NCI-H446 (cell line): Measurements from ENCODE around the gene PRG2.
"Not testable (repeated sequence)": the region's sequence is repeated elsewhere in the genome, so short reads cannot be mapped to it uniquely, and the experiment has no call there.

Experiments
- DNase-seq, 2 experiments: peaks; one replicate each; lab custom pipeline; 2025; lab: John Stamatoyannopoulos, UW

The PRG2 gene

DNA sequence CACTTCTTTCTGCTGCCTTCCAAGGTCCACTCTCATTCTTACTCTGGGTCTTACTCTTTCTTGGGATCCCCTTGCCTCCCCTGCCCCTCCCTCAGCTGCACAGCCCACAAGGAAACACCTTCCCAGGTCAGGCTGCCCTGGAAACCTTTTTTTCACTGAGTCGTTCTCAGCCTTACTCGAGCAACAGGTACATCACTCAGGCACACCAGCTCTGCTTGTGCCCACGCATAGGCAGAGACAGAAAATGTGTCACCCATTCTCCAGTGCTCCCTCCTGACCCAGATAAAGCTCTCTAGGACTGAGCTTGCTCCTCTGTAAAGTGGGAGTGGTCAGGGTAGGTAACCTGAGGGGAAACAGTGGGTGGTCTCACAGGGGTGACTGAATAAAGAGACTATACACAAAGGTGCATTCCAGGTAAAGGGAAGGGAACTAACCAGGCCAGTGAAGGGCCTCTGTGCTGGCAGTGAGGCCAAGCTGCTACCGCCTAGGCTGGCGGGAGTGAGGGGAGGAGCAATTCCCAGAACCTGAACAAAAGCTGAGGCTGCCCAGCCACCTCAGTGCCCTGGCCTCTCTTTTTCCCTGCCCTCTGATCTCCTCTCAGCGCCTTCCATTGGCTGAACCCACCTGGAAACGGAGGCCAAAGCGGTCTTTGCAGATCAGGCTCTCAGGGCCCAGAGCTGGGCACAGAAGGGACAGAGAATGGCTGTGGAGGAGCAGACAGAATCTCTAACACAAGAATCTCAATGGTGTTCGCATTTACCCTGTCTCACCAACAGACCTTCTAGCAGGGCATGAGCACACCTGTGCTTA, 25.4 kb downstream of the PRG2 start:
- DNase-seq, result no peak

DNA sequence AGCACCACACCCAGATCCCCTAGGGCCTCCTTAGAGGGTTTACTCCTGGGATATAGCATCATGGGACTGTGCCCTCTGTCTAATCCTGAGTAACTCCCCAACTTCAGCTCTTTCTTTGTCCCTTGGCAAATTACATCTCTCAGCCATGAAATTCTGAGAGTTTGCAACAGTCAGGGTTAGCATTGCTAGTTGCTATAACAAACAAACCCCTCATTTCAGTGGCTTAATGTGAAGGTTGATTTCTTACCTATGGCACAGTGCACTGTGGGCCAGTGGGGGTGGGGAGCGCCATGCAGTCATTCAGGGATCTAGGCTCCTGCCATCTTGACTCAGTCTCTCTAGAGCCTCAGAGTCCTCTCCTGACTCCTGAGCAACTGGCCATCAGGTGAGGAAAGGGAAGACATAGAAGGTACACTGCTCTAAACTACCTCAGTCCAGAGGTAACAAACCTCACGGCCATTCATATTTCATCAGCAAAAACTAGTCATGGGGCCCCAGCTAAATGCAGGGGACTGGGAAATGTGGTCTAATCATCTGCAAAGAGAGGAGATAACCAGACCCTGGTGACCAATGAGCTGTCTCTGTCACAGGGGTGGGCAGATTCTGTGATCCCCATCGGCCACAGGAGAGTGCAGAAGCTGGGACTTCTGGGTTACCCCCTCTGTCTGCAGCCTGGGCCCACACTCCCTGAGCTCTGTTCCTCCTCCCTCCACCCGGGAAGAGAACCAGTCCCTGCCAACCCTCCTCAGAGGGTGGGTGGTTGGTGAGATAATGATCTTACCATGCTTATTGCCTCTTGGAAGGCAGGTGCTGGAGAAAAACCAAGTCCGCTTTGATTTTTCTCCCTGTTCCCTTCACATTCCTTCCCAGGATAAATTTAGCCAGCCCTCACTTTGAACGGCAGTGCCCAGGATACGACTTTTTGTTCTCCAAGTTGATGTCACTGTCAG, 27.0 kb downstream of the PRG2 start:
- DNase-seq, result no peak

DNA sequence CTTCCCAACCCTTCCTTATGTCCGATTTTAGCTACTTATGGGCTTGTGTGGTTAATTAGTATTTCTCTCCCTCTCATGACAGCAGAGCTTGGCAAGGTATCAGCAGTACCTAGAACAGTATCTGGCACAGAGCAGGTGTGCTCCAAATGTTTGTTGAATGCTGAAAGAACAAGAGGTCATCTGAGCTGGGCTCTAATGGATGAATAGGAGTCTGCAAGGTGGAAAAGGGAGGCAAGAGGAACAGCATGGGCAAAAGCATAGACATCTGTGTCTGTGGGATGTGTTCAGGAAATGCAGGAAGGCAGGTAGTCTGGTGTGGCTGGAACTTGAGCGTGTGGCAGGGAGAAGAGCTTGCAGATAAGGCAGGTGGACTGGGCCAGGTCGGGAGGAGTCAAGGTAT, 28.5 kb downstream of the PRG2 start:
- no peak for DNase-seq

DNA sequence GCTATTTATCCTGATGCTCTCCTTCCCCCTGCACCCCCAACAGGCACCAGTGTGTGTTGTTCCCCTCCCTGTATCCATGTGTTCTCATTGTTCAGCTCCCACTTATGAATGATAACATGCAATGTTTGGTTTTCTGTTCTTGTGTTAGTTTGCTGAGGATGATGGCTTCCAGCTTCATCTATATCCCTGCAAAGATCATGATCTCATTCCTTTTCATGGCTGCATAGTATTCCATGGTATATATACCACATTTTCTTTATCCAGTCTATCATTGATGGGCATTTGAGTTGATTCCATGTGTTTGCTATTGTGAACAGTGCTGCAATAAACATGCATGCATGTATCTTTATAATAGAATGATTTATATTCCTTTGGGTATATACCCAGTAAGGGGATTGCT, 29.0 kb downstream of the PRG2 start:
- DNase-seq, result not testable (repeated sequence)

DNA sequence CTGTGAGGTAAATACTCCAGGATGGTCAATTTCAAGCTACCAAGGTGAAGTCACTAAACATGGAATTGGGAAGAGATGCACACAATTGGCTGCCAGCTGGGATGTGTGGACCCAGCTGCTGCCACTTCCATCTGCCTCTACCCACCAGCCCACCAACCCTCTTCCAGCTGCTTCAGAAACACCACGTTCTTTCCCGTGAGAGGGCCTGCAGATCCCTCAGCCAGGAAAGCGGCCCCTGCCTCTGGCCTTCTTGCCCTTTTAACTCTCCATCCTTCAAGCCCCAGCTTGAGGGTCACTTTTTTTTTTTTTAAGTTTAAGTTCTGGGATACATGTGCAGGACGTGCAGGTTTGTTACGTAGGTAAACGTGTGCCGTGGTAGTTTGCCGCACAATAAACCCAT, 29.5 kb downstream of the PRG2 start:
- no peak for DNase-seq

DNA sequence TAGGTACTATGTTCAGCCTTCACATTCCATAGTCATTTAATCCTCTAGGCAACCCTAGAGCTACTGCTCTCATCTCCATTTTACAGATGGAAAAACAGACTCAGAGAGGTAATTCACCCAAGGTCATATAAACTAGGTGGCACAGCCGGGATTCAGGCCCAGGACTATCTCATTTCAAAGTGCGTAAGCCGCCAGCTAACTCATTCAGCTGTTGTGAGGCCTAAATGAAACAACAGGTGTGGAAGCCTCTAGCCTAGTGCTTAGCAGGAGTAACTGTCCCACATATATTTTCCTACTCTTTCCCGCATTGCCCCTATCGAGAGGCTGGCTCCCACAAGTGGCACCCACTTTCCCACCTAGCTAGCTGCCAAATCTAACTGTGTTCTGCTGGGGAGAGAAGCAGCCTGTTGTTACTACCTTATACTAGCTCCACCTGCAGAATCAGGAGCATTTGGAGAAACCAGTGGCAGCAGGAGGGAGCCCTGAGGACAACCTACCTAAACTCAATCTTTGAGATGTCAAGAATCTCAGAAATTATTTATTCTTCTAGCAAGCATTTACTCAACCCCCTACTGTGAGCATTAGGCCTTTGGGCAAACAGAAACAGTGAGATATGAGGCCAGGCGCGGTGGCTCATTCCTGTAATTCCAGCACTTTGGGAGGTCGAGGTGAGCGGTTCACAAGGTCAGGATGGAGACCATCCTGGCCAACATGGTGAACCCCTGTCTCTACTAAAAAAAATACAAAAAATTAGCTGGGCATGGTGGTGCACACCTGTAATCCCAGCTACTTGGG, 30.4 kb downstream of the PRG2 start:
- DNase-seq, result no peak

DNA sequence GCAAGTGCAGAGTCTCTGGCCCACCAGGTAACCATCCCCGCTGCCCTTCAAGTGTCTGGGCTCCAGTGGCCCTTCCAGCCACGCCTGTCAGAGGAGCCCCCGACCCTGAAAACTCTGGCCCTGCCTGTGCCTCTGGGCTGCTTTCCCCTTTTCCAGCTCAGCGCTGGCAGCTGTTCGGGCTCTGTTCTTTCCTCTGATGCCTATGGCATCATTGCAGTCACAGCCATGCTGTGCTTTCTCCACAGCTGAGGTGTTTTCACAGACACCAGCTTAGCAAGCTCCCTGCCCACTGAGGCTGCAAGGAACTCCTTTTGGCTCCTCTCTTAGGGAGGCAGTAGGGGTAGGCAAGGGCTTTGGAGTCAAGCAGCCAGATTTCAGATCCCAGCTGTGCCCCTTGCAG, 31.1 kb downstream of the PRG2 start:
- no peak for DNase-seq

DNA sequence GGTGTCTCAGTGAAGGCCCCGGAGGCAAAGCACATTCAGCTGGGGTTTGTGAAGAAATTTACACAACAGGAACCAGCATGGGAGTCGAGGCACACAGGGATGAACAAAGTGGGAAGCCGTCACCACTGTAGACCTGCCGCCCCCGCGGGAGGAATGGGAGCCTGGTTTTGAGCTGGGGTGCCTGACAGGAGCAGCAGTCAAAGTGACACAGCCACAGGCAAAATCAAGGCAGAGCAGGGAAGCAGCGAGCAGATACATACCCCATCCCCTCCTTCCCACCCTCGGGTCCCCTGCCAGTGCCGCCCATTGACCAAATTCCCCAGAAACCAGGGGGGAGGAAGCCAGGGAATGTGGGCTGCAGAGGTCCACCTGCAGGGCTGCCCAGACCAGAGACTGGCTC, 31.5 kb downstream of the PRG2 start:
- DNase-seq, result no peak

DNA sequence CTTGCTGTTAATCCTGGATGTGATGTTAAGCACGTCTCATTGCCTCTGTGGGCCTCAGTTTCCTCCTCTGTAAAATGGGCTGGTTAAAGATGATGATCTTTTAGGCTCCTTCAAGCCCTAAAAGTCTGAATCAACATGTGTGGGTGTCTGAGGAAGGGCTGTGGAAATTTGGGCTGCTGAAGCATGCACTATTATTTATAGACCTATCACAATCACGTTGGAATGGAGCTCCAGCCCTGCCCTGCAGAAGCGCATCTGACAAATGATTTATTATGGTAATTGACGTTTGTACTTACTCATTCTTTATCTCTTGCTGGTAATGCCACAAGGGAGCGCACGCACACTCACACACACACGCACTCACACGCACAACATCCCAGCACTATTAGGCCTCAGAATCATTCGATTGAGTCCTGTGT, 31.9 kb downstream of the PRG2 start:
- no peak for DNase-seq

DNA sequence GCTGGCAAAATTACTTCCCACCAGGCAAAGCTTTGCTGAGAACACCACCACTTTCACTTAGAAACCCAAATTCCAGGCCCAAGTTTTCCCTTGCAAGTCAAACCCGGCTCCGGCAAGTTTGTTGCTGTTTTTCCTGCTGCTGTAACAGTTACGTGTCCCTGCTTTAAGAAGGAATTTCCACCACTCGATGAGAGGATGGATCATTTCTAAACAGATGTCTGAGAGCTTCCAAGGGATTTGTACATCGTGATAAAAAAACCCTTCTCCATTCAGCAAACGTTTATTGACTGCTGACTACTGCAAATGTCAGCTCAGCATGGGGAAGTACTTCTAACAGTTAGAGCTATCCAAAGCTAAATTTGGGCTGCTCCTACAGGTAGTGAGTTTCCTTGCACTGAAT, 32.6 kb downstream of the PRG2 start:
- no peak for DNase-seq

DNA sequence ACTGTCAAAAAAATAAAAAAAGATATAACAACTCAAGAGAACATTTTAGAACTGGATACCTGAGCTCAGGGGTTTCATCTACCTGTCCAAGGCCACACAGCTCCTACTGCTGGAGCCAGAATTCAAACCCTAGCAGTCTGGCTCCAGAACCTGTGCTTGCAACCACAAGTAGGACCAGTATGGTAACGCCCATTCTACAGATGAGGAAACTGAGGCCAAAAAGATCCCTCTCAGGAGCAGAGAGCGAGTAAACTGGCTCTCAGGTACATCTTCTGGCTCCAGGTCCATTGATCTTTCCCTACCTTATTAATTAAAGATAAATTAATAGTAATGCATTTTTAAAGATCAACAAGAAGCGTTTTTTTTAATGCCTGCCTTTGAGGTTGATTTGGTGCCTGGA, 33.1 kb downstream of the PRG2 start:
- no peak for DNase-seq

DNA sequence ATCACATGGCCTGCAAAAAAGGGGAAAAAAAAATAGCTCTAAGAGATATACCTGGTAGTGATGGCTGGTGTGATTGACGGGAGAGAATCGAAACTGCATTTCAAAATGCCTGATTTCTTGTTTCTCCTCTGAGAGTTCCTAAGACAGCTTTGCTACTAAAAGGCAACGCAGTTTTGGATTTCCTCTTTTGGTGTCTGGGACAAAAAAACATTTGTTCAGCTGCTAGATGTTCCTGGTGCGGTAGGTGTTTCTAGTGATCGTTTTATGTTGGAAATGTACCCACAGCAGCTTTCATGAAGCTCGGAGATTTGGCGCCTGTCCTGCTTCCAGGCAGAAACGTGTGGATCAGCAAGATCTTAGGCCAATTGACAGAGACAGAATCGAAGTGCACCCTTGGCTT, 34.2 kb downstream of the PRG2 start:
- DNase-seq, result no peak

DNA sequence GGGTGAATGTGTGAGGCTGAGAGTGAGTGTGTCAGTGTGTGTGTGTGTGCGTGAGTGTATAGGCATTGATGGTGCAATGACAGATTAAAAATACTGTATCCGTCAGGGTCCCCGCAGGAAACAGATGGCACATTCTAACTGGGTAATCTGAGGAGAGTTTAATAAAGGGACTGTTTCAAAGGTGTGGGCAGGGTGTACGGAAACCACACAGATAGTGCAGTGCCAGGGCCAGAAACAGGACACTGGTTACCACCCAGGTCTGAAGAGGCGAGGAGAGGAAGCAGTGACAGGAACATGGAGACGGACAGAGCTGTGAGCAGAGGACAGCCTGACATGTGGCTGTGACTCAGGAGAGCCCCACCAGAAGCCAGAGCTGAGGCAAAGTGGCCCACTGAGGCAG, 35.8 kb downstream of the PRG2 start:
- no peak for DNase-seq

DNA sequence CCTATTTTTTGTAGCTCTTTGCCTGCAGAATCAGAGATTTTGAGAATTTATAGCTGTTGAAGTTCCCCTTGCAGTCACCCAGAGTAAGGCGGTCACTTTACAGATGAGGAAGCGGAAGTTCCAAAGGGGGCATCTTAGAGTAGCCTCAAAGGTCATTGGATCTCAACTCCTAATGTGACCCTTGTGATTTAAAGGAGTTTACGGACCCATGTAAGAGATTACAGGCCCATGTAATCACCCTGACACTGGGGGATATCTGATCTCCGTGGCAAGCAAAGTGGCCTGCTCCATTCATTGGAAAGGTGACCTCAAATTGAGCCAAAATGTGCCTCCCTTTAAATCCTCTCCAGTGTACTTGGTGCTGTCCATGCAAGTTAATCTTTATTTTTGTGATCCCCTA, 36.6 kb downstream of the PRG2 start:
- no peak for DNase-seq

DNA sequence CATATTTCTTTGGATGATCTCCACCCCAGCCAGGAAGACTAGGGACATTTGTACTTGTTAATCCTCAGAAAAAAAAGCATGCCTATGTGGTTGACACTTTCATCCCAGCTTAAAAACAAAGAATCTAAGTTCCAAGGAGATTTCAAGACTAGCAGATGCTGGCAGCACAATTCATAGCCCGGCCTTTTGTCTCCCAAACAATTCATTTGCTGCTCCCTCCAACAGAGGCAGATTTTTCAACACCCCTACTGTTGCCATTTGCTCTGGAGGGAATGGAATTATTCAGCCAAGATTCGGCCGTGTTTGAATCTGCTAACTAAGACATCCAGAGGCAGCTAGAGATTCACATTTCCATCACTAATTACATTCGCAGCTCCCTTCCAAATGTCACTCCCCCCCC, 37.0 kb downstream of the PRG2 start:
- no peak for DNase-seq

DNA sequence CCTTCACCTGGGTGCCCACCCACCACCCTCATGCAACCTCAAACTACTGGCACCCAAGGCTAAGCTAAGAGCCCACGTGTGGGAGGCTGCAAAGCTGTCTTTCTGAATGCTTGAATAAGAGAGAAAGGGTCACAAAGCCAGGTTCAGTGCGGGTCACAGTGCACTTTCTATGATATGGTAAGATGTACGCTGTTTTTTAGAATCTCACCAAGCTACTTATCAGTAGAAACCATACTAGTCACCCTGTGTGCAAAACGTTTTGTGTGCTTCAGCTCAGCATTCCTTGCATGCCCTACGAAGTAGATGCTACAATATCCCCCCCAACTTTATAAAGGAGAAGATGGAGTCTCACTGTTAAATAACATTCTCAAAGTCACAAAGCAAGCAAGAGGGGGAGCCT, 37.4 kb downstream of the PRG2 start:
- DNase-seq, result no peak

DNA sequence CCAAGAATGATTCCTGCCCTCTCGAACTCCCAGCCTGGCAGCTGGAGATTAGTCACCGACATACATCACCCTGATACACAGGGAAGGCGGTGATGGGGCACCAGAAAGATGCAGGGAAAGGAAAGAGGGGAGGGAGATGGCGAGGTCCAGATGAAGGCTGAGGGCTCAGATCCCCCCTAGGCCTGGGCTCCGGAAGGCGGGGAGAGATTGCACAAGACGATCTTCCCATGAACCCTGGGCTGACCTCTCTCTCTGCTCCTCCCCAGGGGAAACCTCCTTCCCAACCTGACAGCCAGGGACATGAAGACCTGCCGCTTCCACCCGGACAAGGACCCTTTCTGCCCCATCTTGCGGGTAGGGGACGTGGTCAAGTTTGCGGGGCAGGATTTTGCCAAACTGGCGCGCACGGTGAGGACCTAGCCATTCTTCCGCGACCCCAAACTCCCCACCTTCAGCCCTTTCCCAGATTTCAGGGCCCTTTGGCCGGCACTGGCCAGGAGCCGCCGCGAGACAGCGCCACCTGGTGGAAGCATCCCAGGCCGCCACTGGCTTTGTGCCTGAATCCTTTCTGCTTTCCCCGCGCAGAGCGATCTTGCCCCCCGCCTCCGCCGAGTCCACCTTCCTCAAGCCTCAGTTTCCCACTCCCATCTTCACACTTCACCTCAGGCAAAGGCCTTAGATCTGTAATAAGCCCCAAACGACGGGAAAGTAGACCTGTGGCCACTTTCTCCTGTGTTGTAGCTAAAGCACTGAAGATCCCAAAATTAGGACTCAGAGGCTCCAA, 40.8 kb downstream of the PRG2 start:
- no peak for DNase-seq

DNA sequence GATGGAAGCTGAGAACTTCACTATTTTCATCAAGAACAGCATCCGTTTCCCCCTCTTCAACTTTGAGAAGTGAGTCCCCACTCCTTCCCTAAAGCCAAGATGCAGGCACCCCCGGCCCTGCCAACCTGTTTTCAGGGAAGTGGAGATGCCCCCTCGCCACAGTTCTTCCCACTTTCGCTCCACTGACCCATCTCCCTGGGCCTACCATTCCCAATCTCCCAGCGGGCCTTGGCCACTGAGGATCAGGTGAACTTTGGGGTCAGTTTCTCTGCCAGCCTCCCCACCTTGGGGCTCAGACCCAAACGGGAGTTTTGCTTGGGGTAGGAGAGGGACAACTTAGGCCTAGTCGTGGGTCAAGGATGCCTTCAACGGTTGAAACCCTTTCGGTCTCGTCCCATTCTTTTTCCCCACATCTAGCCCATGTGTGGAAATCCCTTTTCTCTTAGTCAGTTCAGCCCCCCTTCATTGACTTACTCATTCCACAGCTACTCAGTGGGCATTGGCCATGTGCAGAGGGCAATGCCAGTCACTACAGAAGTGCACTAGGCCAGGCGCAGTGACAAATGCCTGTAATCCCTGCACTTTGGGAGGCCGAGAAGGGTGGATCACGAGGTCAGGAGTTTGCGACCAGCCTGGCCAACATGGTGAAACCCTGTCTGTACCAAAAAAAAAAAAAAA, 41.7 kb downstream of the PRG2 start:
- DNase-seq, result no peak

DNA sequence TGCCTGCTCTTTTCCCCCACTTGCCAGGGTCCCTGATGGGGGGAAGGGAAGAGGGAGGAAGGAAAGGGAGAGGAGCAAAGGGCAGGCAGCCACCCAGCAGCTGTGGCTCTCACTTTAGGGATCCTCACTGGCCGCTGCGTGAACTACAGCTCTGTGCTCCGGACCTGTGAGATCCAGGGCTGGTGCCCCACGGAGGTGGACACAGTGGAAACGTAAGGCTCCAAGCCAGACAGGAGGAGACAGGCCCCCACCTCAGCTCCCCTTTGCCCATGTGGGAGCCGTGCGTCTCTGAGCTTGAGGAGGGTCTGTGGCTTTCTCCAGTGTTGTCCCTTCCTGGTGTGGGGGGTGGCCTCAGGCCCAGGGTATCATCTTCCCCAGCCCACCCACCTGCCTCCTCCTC, 42.4 kb downstream of the PRG2 start:
- DNase-seq, result no peak

DNA sequence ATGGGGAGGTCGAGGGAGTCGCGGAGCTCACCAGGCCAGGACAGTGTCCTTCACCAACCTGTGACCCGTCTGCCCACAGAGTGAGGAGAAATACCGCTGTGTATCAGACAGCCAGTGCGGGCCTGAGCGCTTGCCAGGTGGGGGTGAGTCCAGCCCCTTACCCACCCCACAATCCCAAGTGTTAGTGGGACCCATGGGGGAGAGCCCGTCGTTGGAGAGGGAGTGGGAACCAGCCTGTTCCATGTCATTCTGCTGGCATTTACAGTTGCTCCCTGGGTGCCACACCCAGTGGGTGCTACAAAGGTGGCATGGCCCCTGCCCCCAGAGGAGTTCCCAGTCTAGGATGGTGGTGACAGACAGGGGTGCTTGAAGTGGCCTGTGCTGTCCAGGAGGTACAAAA, 43.1 kb downstream of the PRG2 start:
- DNase-seq, result no peak
